ENCODE data around the gene ERBB4.

Gene ERBB4

GRCh38 chr2:212530373-212530772, 8.2 kb downstream of the ERBB4 start:
- no CpG with 5 or more reads among the region's 1 CpG for WGBS (ENCODE audit: insufficient coverage, insufficient read length)
- H3K27me3 ChIP-seq (ENCODE audit: control insufficient read depth, insufficient read depth, low read length): no peaks in the 10 kb centered on the region
- H3K27ac ChIP-seq (ENCODE audit: low read length): no peak overlapping the region
- H3K4me3 ChIP-seq (ENCODE audit: low read length): no peak overlapping the region
- no peak for DNase-seq (ENCODE audit: low read depth, low spot score)
- no peaks in the 10 kb centered on the region for H3K9me3 ChIP-seq (ENCODE audit: control insufficient read depth, insufficient read depth, low read length)
- no peaks in the 10 kb centered on the region for H3K36me3 ChIP-seq (ENCODE audit: control insufficient read depth, insufficient read depth, low read length)
- no peaks in the 10 kb centered on the region; the same call in 1 of the 2 replicates for H3K4me1 ChIP-seq (ENCODE audit: control insufficient read depth, insufficient read depth, low read length)

- H3K36me3 ChIP-seq (ENCODE audit: control insufficient read depth, insufficient read depth, low read length): no peaks in the 10 kb centered on the region
- H3K4me3 ChIP-seq (ENCODE audit: low read length): no peak overlapping the region
- no peaks in the 10 kb centered on the region for H3K9me3 ChIP-seq (ENCODE audit: control insufficient read depth, insufficient read depth, low read length)
- no CpG with 5 or more reads among the region's 6 CpGs for WGBS (ENCODE audit: insufficient coverage, insufficient read length)
- H3K27ac ChIP-seq (ENCODE audit: low read length): no peak overlapping the region
- no peaks in the 10 kb centered on the region; the same call in 1 of the 2 replicates for H3K4me1 ChIP-seq (ENCODE audit: control insufficient read depth, insufficient read depth, low read length)
- no peak for DNase-seq (ENCODE audit: low read depth, low spot score)
- H3K27me3 ChIP-seq (ENCODE audit: control insufficient read depth, insufficient read depth, low read length): no peaks in the 10 kb centered on the region
Observed at GRCh38 chr2:212528106-212528856, 10.3 kb downstream of the ERBB4 start.

GRCh38 chr2:212526059-212526458, 12.5 kb downstream of the ERBB4 start:
- H3K9me3 ChIP-seq (ENCODE audit: control insufficient read depth, insufficient read depth, low read length): no peaks in the 10 kb centered on the region
- no peaks in the 10 kb centered on the region for H3K4me1 ChIP-seq (ENCODE audit: control insufficient read depth, insufficient read depth, low read length)
- WGBS (ENCODE audit: insufficient coverage, insufficient read length): no CpG with 5 or more reads among the region's 1 CpG
- H3K27me3 ChIP-seq (ENCODE audit: control insufficient read depth, insufficient read depth, low read length): no peaks in the 10 kb centered on the region
- H3K4me3 ChIP-seq (ENCODE audit: low read length): no peak overlapping the region
- no peak overlapping the region for H3K27ac ChIP-seq (ENCODE audit: low read length)
- no peak for DNase-seq (ENCODE audit: low read depth, low spot score)
- H3K36me3 ChIP-seq (ENCODE audit: control insufficient read depth, insufficient read depth, low read length): no peaks in the 10 kb centered on the region

DNA sequence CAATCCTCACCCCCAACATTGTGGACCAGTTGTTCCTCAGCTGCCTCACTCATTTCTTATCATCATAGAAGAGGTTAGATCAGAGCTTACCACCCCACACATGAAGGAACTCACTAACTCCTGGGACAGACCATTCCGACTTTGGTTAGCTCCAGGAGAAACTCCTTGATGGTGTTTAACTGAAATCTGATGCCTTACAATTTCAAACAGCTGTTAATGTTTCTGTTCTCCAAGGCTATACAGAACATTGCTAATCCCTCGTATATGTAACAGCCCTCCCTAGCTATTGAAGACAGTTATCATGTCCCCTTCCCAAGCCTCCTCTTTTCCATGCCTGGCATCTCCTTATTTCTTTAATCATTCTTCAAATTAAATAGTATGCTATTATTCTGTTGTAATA, 14.8 kb downstream of the ERBB4 start:
- DNase-seq (ENCODE audit: low read depth, low spot score): no peak
- no peaks in the 10 kb centered on the region for H3K9me3 ChIP-seq (ENCODE audit: control insufficient read depth, insufficient read depth, low read length)
- H3K4me1 ChIP-seq (ENCODE audit: control insufficient read depth, insufficient read depth, low read length): no peaks in the 10 kb centered on the region
- H3K36me3 ChIP-seq (ENCODE audit: control insufficient read depth, insufficient read depth, low read length): no peaks in the 10 kb centered on the region
- no peak overlapping the region for H3K4me3 ChIP-seq (ENCODE audit: low read length)
- WGBS (ENCODE audit: insufficient coverage, insufficient read length): no CpG with 5 or more reads among the region's 2 CpGs
- no peaks in the 10 kb centered on the region for H3K27me3 ChIP-seq (ENCODE audit: control insufficient read depth, insufficient read depth, low read length)
- no peak overlapping the region for H3K27ac ChIP-seq (ENCODE audit: low read length)

- H3K27ac ChIP-seq (ENCODE audit: low read length): no peak overlapping the region
- no peak for DNase-seq (ENCODE audit: low read depth, low spot score)
- no CpG with 5 or more reads among the region's 2 CpGs for WGBS (ENCODE audit: insufficient coverage, insufficient read length)
- H3K27me3 ChIP-seq (ENCODE audit: control insufficient read depth, insufficient read depth, low read length): no peaks in the 10 kb centered on the region
- H3K4me3 ChIP-seq (ENCODE audit: low read length): no peak overlapping the region
- no peaks in the 10 kb centered on the region for H3K4me1 ChIP-seq (ENCODE audit: control insufficient read depth, insufficient read depth, low read length)
- H3K9me3 ChIP-seq (ENCODE audit: control insufficient read depth, insufficient read depth, low read length): no peaks in the 10 kb centered on the region
- H3K36me3 ChIP-seq (ENCODE audit: control insufficient read depth, insufficient read depth, low read length): no peaks in the 10 kb centered on the region
Observed at GRCh38 chr2:212520340-212520739, 18.3 kb downstream of the ERBB4 start.

DNA sequence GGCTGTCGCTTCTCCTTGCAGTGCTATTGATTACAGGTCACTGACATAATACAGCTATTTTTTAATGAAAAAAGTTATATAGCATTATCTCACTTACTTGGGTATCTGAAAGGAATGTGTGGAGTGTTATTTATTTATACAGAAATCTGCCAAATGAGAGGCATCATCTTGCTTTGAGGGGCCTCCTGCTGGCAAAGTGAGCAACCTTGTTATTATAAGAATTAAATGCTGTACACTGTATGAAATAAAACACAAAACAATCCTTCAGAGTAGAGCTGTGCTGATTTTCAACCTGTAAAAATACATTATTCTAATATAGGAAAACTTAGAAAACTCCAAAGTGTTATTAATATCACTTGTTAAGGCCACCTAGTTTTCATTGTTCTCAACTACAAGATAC, 20.9 kb downstream of the ERBB4 start:
- WGBS (ENCODE audit: insufficient coverage, insufficient read length): no CpG with 5 or more reads among the region's 1 CpG
- no peak for DNase-seq (ENCODE audit: low read depth, low spot score)
- no peaks in the 10 kb centered on the region for H3K9me3 ChIP-seq (ENCODE audit: control insufficient read depth, insufficient read depth, low read length)

GRCh38 chr2:212505586-212505985, 33.0 kb downstream of the ERBB4 start:
- no CpG with 5 or more reads among the region's 2 CpGs for WGBS (ENCODE audit: insufficient coverage, insufficient read length)
- Histone ChIP-seq H3K27me3 (ENCODE audit: control insufficient read depth, insufficient read depth, low read length) (no peaks in the 10 kb centered on the region), H3K4me1 (ENCODE audit: control insufficient read depth, insufficient read depth, low read length) (no peaks in the 10 kb centered on the region), H3K9me3 (ENCODE audit: control insufficient read depth, insufficient read depth, low read length) (no peaks in the 10 kb centered on the region), H3K36me3 (ENCODE audit: control insufficient read depth, insufficient read depth, low read length) (no peaks in the 10 kb centered on the region), H3K4me3 (ENCODE audit: low read length) (no peak overlapping the region), H3K27ac (ENCODE audit: low read length) (no peak overlapping the region)
- no peak for DNase-seq (ENCODE audit: low read depth, low spot score)

More for the DNA sequence above, 20.9 kb downstream of the ERBB4 start:
- Histone ChIP-seq H3K27ac (ENCODE audit: low read length) (no peak overlapping the region), H3K4me3 (ENCODE audit: low read length) (no peak overlapping the region), H3K27me3 (ENCODE audit: control insufficient read depth, insufficient read depth, low read length) (no peaks in the 10 kb centered on the region), H3K36me3 (ENCODE audit: control insufficient read depth, insufficient read depth, low read length) (no peaks in the 10 kb centered on the region), H3K4me1 (ENCODE audit: control insufficient read depth, insufficient read depth, low read length) (no peaks in the 10 kb centered on the region)

DNA sequence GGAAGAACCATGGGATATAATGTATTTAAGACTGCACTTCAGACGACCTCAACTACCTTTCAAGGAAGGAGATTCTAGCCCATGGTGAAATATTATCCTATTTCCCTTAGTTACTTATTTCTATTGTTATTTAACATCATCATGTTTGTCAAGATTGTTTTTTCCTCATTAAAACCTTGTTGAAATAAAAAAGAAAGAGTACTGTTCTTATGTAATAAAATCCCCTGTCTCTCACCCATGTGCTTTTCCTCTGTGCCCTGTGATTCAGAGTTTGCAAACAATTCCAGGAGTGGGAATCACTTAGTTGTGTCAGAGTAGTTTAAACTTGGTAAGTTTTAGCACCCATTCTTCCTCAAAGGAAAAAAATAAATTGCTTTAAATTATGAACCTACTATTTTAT, 43.6 kb downstream of the ERBB4 start:
- no peak overlapping the region for H3K27ac ChIP-seq (ENCODE audit: low read length)
- no peaks in the 10 kb centered on the region for H3K9me3 ChIP-seq (ENCODE audit: control insufficient read depth, insufficient read depth, low read length)
- H3K36me3 ChIP-seq (ENCODE audit: control insufficient read depth, insufficient read depth, low read length): no peaks in the 10 kb centered on the region
- H3K4me1 ChIP-seq (ENCODE audit: control insufficient read depth, insufficient read depth, low read length): no peaks in the 10 kb centered on the region
- no CpG with 5 or more reads among the region's 1 CpG for WGBS (ENCODE audit: insufficient coverage, insufficient read length)
- H3K4me3 ChIP-seq (ENCODE audit: low read length): no peak overlapping the region
- H3K27me3 ChIP-seq (ENCODE audit: control insufficient read depth, insufficient read depth, low read length): no peaks in the 10 kb centered on the region
- DNase-seq (ENCODE audit: low read depth, low spot score): no peak

DNA sequence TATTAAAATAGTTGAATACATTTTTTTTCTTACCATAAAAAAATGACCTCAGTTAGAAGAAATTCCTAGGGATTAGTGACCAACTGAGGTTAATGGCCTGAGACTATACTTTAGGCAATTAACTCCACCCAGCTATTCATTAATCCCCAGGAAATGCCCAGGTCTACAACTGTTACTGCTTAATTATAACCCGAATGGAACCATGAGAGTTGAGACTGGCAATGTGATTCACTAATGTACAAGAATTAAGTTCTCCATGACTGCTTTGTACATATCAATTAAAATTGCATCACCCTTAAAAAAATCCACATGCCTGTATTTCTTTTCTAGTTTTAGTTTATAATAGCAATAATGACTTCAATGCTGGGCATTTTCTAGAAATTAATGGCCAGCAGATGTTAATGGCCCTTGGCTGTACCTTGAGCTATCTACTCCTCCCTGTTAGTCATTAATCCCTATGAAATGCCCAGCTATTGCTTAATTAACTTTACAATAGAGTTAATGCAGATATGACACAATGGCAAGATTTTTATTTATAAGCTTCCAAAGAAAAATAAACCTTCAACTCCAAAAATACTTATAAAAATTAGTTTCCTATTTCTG, 44.1 kb downstream of the ERBB4 start:
- no peak for DNase-seq (ENCODE audit: low read depth, low spot score)
- no peaks in the 10 kb centered on the region for H3K27me3 ChIP-seq (ENCODE audit: control insufficient read depth, insufficient read depth, low read length)
- no peaks in the 10 kb centered on the region for H3K9me3 ChIP-seq (ENCODE audit: control insufficient read depth, insufficient read depth, low read length)
- H3K27ac ChIP-seq (ENCODE audit: low read length): no peak overlapping the region
- WGBS (ENCODE audit: insufficient coverage, insufficient read length): no CpG with 5 or more reads among the region's 1 CpG
- no peaks in the 10 kb centered on the region for H3K4me1 ChIP-seq (ENCODE audit: control insufficient read depth, insufficient read depth, low read length)
- H3K4me3 ChIP-seq (ENCODE audit: low read length): no peak overlapping the region
- no peaks in the 10 kb centered on the region for H3K36me3 ChIP-seq (ENCODE audit: control insufficient read depth, insufficient read depth, low read length)

DNA sequence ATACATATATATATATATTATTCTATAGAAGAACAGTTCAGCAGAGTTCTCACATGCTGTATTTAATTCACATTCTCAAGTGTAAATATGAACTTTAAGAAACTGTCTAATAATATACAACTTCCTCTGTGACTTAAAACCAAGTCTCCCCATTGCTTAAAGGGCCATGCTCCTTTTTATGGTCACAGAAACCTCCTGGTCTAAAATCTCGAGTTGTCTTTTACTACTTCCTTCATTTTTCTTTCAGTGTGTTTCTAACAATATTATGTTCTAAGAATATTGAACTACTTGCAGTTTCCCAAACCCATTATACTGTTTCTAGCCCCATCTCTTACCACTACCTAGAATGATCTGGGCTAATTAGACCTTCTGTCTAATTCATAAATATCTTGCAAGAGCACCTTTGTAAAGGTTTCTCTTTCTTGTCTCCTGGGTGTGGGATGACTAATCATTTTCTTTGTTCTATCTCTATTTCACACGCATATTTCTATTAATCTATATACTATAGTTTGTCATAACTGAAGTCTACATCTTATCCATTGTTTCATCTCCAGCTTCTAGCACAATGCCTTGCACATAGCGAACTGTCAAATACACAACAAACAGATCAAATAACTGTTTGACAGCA, 48.8 kb downstream of the ERBB4 start:
- WGBS (ENCODE audit: insufficient coverage, insufficient read length): no CpG with 5 or more reads among the region's 3 CpGs
- no peaks in the 10 kb centered on the region for H3K27me3 ChIP-seq (ENCODE audit: control insufficient read depth, insufficient read depth, low read length)

More for the DNA sequence above, 48.8 kb downstream of the ERBB4 start:
- DNase-seq (ENCODE audit: low read depth, low spot score): no peak
- Histone ChIP-seq H3K4me3 (ENCODE audit: low read length) (no peak overlapping the region), H3K9me3 (ENCODE audit: control insufficient read depth, insufficient read depth, low read length) (no peaks in the 10 kb centered on the region), H3K27ac (ENCODE audit: low read length) (no peak overlapping the region), H3K4me1 (ENCODE audit: control insufficient read depth, insufficient read depth, low read length) (no peaks in the 10 kb centered on the region; the same call in 1 of the 2 replicates), H3K36me3 (ENCODE audit: control insufficient read depth, insufficient read depth, low read length) (no peaks in the 10 kb centered on the region)
